ENCODE data around the gene SRP54.
"Not testable (repeated sequence)": the region's sequence is repeated elsewhere in the genome, so short reads cannot be mapped to it uniquely, and the experiment has no call there.

SRP54 gene

GRCh38 chr14:34982421-34983147 lies at the start of gene SRP54:
TSS of gene SRP54 (plus strand) at chr14:34982992. CDS start at chr14:34996710, 13,718 bp downstream.
- DNase-seq (ENCODE audit: low read depth): peak; percentile 92

- no peak for DNase-seq (ENCODE audit: low read depth)
Measured at GRCh38 chr14:34933301-34933700, 49.5 kb upstream of the SRP54 start.

- no peak for DNase-seq (ENCODE audit: low read depth)
Measured at GRCh38 chr14:34935488-34935887, 47.3 kb upstream of the SRP54 start.

GRCh38 chr14:34937442-34937841 lies 45.4 kb upstream of the SRP54 start:
- DNase-seq (ENCODE audit: low read depth): no peak

GRCh38 chr14:34937876-34938275 lies 44.9 kb upstream of the SRP54 start:
- no peak for DNase-seq (ENCODE audit: low read depth)

- no peak for DNase-seq (ENCODE audit: low read depth)
Measured at GRCh38 chr14:34943506-34943905, 39.3 kb upstream of the SRP54 start.

GRCh38 chr14:34944744-34945143 lies 38.0 kb upstream of the SRP54 start:
- no peak for DNase-seq (ENCODE audit: low read depth)

GRCh38 chr14:34946699-34947098 lies 36.1 kb upstream of the SRP54 start:
- no peak for DNase-seq (ENCODE audit: low read depth)

GRCh38 chr14:34951286-34951685 lies 31.5 kb upstream of the SRP54 start:
- no peak for DNase-seq (ENCODE audit: low read depth)

- no peak for DNase-seq (ENCODE audit: low read depth)
Measured at GRCh38 chr14:34956931-34957330, 25.9 kb upstream of the SRP54 start.

- DNase-seq (ENCODE audit: low read depth): no peak
Measured at GRCh38 chr14:34957771-34958286, 25.0 kb upstream of the SRP54 start.

- DNase-seq (ENCODE audit: low read depth): not testable (repeated sequence)
Measured at GRCh38 chr14:34962106-34962505, 20.7 kb upstream of the SRP54 start.

GRCh38 chr14:34964977-34965764 lies 17.6 kb upstream of the SRP54 start:
- DNase-seq (ENCODE audit: low read depth): no peak

- DNase-seq (ENCODE audit: low read depth): no peak
Measured at GRCh38 chr14:34965912-34966311, 16.9 kb upstream of the SRP54 start.

GRCh38 chr14:34966413-34966812 lies 16.4 kb upstream of the SRP54 start:
- DNase-seq (ENCODE audit: low read depth): no peak

- no peak for DNase-seq (ENCODE audit: low read depth)
Measured at GRCh38 chr14:34970665-34971064, 12.1 kb upstream of the SRP54 start.

GRCh38 chr14:34971381-34971780 lies 11.4 kb upstream of the SRP54 start:
- DNase-seq (ENCODE audit: low read depth): no peak

- DNase-seq (ENCODE audit: low read depth): no peak
Measured at GRCh38 chr14:34971801-34972200, 11.0 kb upstream of the SRP54 start.

GRCh38 chr14:34978444-34978843 lies 4.3 kb upstream of the SRP54 start:
- DNase-seq (ENCODE audit: low read depth): no peak

- DNase-seq (ENCODE audit: low read depth): no peak
Measured at GRCh38 chr14:34980337-34980900, 2.4 kb upstream of the SRP54 start.

- DNase-seq (ENCODE audit: low read depth): no peak
Measured at GRCh38 chr14:34981743-34982420, 910 bp upstream of the SRP54 start.

GRCh38 chr14:34983148-34983760 lies 462 bp downstream of the SRP54 start:
- no peak for DNase-seq (ENCODE audit: low read depth)

All from HS-5 (cell line).